Activated T-cell treated with anti-CD3 and anti-CD28 coated beads for 1 hour (primary cell): ENCODE measurements around the gene B4GALT1.
"Not testable (repeated sequence)": the region's sequence is repeated elsewhere in the genome, so short reads cannot be mapped to it uniquely, and the experiment has no call there.

Experiments
- DNase-seq: peaks from one replicate; pipeline ENCODE4 v3.0.0-alpha.2; 2020; ENCODE audit warnings: low read depth

The B4GALT1 gene

GRCh38 chr9:33161589-33162132, 5.5 kb downstream of the B4GALT1 start:
- DNase-seq = no peak

- DNase-seq = no peak
These were observed 6.0 kb downstream of the B4GALT1 start for GRCh38 chr9:33161011-33161588.

GRCh38 chr9:33160446-33160845, 6.7 kb downstream of the B4GALT1 start:
- DNase-seq = not testable (repeated sequence)

GRCh38 chr9:33159777-33160127, 7.4 kb downstream of the B4GALT1 start:
- no peak for DNase-seq

- DNase-seq = no peak
These were observed 8.0 kb downstream of the B4GALT1 start for GRCh38 chr9:33158843-33159776.

- no peak for DNase-seq
These were observed 8.9 kb downstream of the B4GALT1 start for GRCh38 chr9:33157960-33158842.

- no peak for DNase-seq
These were observed 11.7 kb downstream of the B4GALT1 start for GRCh38 chr9:33155393-33155792.

GRCh38 chr9:33154371-33154770, 12.8 kb downstream of the B4GALT1 start:
- no peak for DNase-seq

GRCh38 chr9:33153666-33154065, 13.5 kb downstream of the B4GALT1 start:
- DNase-seq = no peak

- no peak for DNase-seq
These were observed 14.1 kb downstream of the B4GALT1 start for GRCh38 chr9:33153001-33153400.

GRCh38 chr9:33151601-33152000, 15.5 kb downstream of the B4GALT1 start:
- no peak for DNase-seq

- no peak for DNase-seq
These were observed 16.1 kb downstream of the B4GALT1 start for GRCh38 chr9:33151007-33151557.

GRCh38 chr9:33148367-33149014, 18.6 kb downstream of the B4GALT1 start:
- no peak for DNase-seq

GRCh38 chr9:33147416-33148169, 19.5 kb downstream of the B4GALT1 start:
- no peak for DNase-seq

- DNase-seq = no peak
These were observed 20.8 kb downstream of the B4GALT1 start for GRCh38 chr9:33146298-33146697.

- no peak for DNase-seq
These were observed 22.6 kb downstream of the B4GALT1 start for GRCh38 chr9:33144551-33144950.

- DNase-seq = no peak
These were observed 23.9 kb downstream of the B4GALT1 start for GRCh38 chr9:33143241-33143661.

GRCh38 chr9:33142535-33142934, 24.6 kb downstream of the B4GALT1 start:
- DNase-seq = no peak

- no peak for DNase-seq
These were observed 26.5 kb downstream of the B4GALT1 start for GRCh38 chr9:33140401-33141360.
